HCT116 (cell line): Measurements from ENCODE around the gene PSG4. TPM values are rescaled to one million over a fixed set of nuclear protein-coding genes. Genes with fewer than 3 reads are reported as not detected.
"Not testable (repeated sequence)": the region's sequence is repeated elsewhere in the genome, so short reads cannot be mapped to it uniquely, and the experiment has no call there.

Experiments used
- ATAC-seq: fragments of 200-7000 bp; cut with Tn5 transposase; 2 replicates; pipeline ENCODE4 v1.9.1; 2020; ENCODE audit warnings: mild to moderate bottlenecking, moderate library complexity
- BruUV-seq: library from RNA; stranded (reverse); fragments of 400-500 nt; replicated peaks from 2 replicates; lab custom pipeline; 2021; lab: Mats Ljungman, UMichigan
- CTCF ChIA-PET: fragments of 300-600 bp; sonication (Branson Sonifier 250); formaldehyde crosslinking; loops from one replicate; lab custom pipeline; 2021; ENCODE audit warnings: antibody characterized with exemption; lab: Charles Lee
- POLR2A ChIA-PET: fragments of 300-600, 350-600 bp; sonication (Branson Sonifier 250); formaldehyde crosslinking; loops from one replicate; lab custom pipeline; 2021; ENCODE audit warnings: antibody characterized with exemption; lab: Charles Lee
- RAD21 ChIA-PET, 2 experiments: fragments of 300-600 bp; sonication (Branson Sonifier 250); formaldehyde crosslinking; loops; one replicate each; lab custom pipeline; 2023; ENCODE audit warnings: low total read pairs in 2 of 2; ENCODE audit not compliant: uncharacterized antibody in 2 of 2, unreplicated experiment in 2 of 2, low non-redundant PET in 1 of 2; lab: Charles Lee
- DNase-seq: peaks from one replicate; pipeline ENCODE4 v3.0.0-alpha.2; 2010; ENCODE audit warnings: low read depth, low spot score
- H2AFZ ChIP-seq: fragments of 200-600 bp; shearing (Covaris generic), sonication (generic); 2 replicates; pipeline ENCODE4 v1.6.1; 2017; ENCODE audit warnings: low read depth, mixed run types, mixed read lengths, antibody characterized with exemption, low read length; ENCODE audit not compliant: poor library complexity, severe bottlenecking
- H3K27ac ChIP-seq: 2 replicates; pipeline ENCODE4 v1.5.1; 2012; ENCODE audit warnings: low read depth, low read length
- H3K27me3 ChIP-seq: fragments of 200-600 bp; sonication (generic); 2 replicates; pipeline ENCODE4 v1.6.1; 2016; ENCODE audit warnings: mixed run types, low read length, mixed read lengths; ENCODE audit not compliant: insufficient read depth
- H3K36me3 ChIP-seq, 2 experiments: fragments of 200-500 bp in 1 of 2; fragments of 200-600 bp in 1 of 2; sonication (Bioruptor generic) in 1 of 2; sonication (generic) in 1 of 2; 2 replicates each; pipeline versions ENCODE4 v1.5.1 to v1.6.1; 2014 to 2016; ENCODE audit warnings: low read length in 2 of 2, inconsistent platforms in 1 of 2, mixed read lengths in 1 of 2, mixed run types in 1 of 2; ENCODE audit not compliant: insufficient read depth in 2 of 2, control insufficient read depth in 1 of 2
- H3K4me1 ChIP-seq, 2 experiments: fragments of 200-600 bp in 1 of 2; sonication (generic) in 1 of 2; 2 replicates each; pipeline versions ENCODE4 v1.5.1 to v1.6.1; 2012 to 2017; ENCODE audit warnings: low read length in 2 of 2, inconsistent platforms in 1 of 2, mild to moderate bottlenecking in 1 of 2, mixed read lengths in 1 of 2, mixed run types in 1 of 2, moderate library complexity in 1 of 2; ENCODE audit not compliant: insufficient read depth in 2 of 2, control insufficient read depth in 1 of 2
- H3K4me2 ChIP-seq: fragments of 200-600 bp; sonication (generic); 2 replicates; pipeline ENCODE4 v1.6.1; 2017; ENCODE audit warnings: mixed run types, low read length, mixed read lengths
- H3K4me3 ChIP-seq, 2 experiments: fragments of 200-600 bp in 1 of 2; sonication (generic) in 1 of 2; replicated peaks in 1 of 2; 2 replicates each; pipeline ENCODE4 v1.5.1; 2011 to 2016; ENCODE audit warnings: low read length in 2 of 2, control low read depth in 1 of 2, low read depth in 1 of 2, mild to moderate bottlenecking in 1 of 2, mixed read lengths in 1 of 2, mixed run types in 1 of 2
- H3K79me2 ChIP-seq: fragments of 200-600 bp; sonication (generic); 2 replicates; pipeline ENCODE4 v1.6.1; 2017; ENCODE audit warnings: mild to moderate bottlenecking, mixed run types, low read length, moderate library complexity, mixed read lengths; ENCODE audit not compliant: insufficient read depth
- H3K9ac ChIP-seq: fragments of 200-600 bp; sonication (generic); 2 replicates; pipeline ENCODE4 v1.6.1; 2016; ENCODE audit warnings: low read length, mixed read lengths
- H3K9me2 ChIP-seq: fragments of 200-600 bp; sonication (generic), shearing (Covaris generic); 2 replicates; pipeline ENCODE4 v1.6.1; 2017; ENCODE audit warnings: mixed run types, mild to moderate bottlenecking, moderate library complexity; ENCODE audit not compliant: insufficient read depth
- H3K9me3 ChIP-seq, 2 experiments: fragments of 200-500 bp in 1 of 2; fragments of 200-600 bp in 1 of 2; sonication (Bioruptor generic) in 1 of 2; sonication (generic) in 1 of 2; 2 replicates each; pipeline ENCODE4 v1.6.1; 2014 to 2017; ENCODE audit warnings: low read length in 2 of 2, mixed read lengths in 2 of 2, inconsistent platforms in 1 of 2, low read depth in 1 of 2, mild to moderate bottlenecking in 1 of 2, mixed run types in 1 of 2, moderate library complexity in 1 of 2; ENCODE audit not compliant: control insufficient read depth in 1 of 2, insufficient read depth in 1 of 2
- H4K20me1 ChIP-seq: fragments of 200-600 bp; sonication (generic), shearing (Covaris generic); 2 replicates; pipeline ENCODE4 v1.6.1; 2017; ENCODE audit warnings: mixed run types, mild to moderate bottlenecking, moderate library complexity; ENCODE audit not compliant: insufficient read depth
- CBX3 ChIP-seq: IDR thresholded peaks from 2 replicates; pipeline ENCODE4 v1.6.1; 2012; ENCODE audit warnings: low read depth
- EZH2 ChIP-seq: fragments of 200-600 bp; sonication (generic); IDR thresholded peaks from 2 replicates; pipeline ENCODE4 v1.6.1; 2017; ENCODE audit warnings: antibody characterized with exemption, mixed run types
- FOSL1 ChIP-seq: IDR thresholded peaks from 2 replicates; pipeline ENCODE4 v1.6.1; 2012; ENCODE audit warnings: low read depth
- JUND ChIP-seq: IDR thresholded peaks from 2 replicates; pipeline ENCODE4 v1.6.1; 2012
- REST ChIP-seq: IDR thresholded peaks from 2 replicates; pipeline ENCODE4 v1.6.1; 2012; ENCODE audit warnings: low read depth
- SIN3A ChIP-seq: IDR thresholded peaks from 2 replicates; pipeline ENCODE4 v1.6.1; 2012; ENCODE audit warnings: low read depth
- SP1 ChIP-seq: IDR thresholded peaks from 2 replicates; pipeline ENCODE4 v1.6.1; 2012; ENCODE audit warnings: low read depth
- YY1 ChIP-seq: IDR thresholded peaks from 2 replicates; pipeline ENCODE4 v1.6.1; 2011; ENCODE audit warnings: low read length, low read depth, moderate library complexity, mild to moderate bottlenecking; ENCODE audit not compliant: insufficient replicate concordance; ENCODE audit errors: extremely low read depth
- ZFX ChIP-seq: fragments of 450-650 bp; IDR thresholded peaks from 2 replicates; pipeline ENCODE4 v1.6.1; 2017
- intact Hi-C: fragments of 100-400 bp; cut with micrococcal nuclease; formaldehyde crosslinking; loops from 2 replicates; pipeline ENCODE4 v1.10.0; 2022
- total RNA-seq: library from RNA; stranded (reverse); gene quantifications from one replicate; pipeline ENCODE4 v1.2.1, GENCODE V29; 2021; ENCODE audit not compliant: unreplicated experiment

PSG4 gene
- total RNA-seq, 1 experiment from 2014 or later: not detected

GRCh38 chr19:43152214-43152613 lies 53.2 kb downstream of the PSG4 start:
- H4K20me1 ChIP-seq: no peaks in the 10 kb centered on the region
- no peaks in the 10 kb centered on the region for H3K27me3 ChIP-seq
- H3K36me3 ChIP-seq: no peaks in the 10 kb centered on the region
- intact Hi-C loops: no loop called here
- H3K4me2 ChIP-seq: no peak overlapping the region
- no peak for DNase-seq
- BruUV-seq: no TSS peak
- TF ChIP-seq SIN3A (no peak), CBX3 (no peak), FOSL1 (no peak), EZH2 (no peak), SP1 (no peak), YY1 (no peak), JUND (no peak), ZFX (no peak), REST (no peak)
- H3K9me2 ChIP-seq: no peaks in the 10 kb centered on the region
- H3K27ac ChIP-seq: no peak overlapping the region
- no peak for ATAC-seq
- RAD21 ChIA-PET: no interaction called here
- H3K79me2 ChIP-seq: no peaks in the 10 kb centered on the region
- no peak overlapping the region for H2AFZ ChIP-seq
- CTCF ChIA-PET: no interaction called here
- no peak overlapping the region for H3K4me3 ChIP-seq
- no peaks in the 10 kb centered on the region for H3K9me3 ChIP-seq
- no peak overlapping the region for H3K9ac ChIP-seq
- no peaks in the 10 kb centered on the region for H3K4me1 ChIP-seq
- POLR2A ChIA-PET: no interaction called here

- H3K4me1 ChIP-seq, H3K27ac ChIP-seq, H4K20me1 ChIP-seq, intact Hi-C loops, H3K9ac ChIP-seq, H3K9me3 ChIP-seq, DNase-seq, POLR2A ChIA-PET, ATAC-seq, H3K9me2 ChIP-seq, H3K27me3 ChIP-seq, H3K4me2 ChIP-seq, H2AFZ ChIP-seq, CTCF ChIA-PET, RAD21 ChIA-PET, BruUV-seq, H3K36me3 ChIP-seq, H3K4me3 ChIP-seq, H3K79me2 ChIP-seq: not testable (repeated sequence)
Observed at GRCh38 chr19:43149788-43150187, 55.6 kb downstream of the PSG4 start.
